MG63 (cell line): ENCODE data around the gene ZNF524. TPM values are rescaled to one million over a fixed set of nuclear protein-coding genes. Genes with fewer than 3 reads are reported as not detected.
"Not testable (repeated sequence)": the region's sequence is repeated elsewhere in the genome, so short reads cannot be mapped to it uniquely, and the experiment has no call there.

ENCODE experiments used
- DNase-seq: peaks from one replicate; pipeline ENCODE4 v3.0.0-alpha.2; 2020
- H3K27me3 ChIP-seq: fragments of 250-450 bp; sonication (Bioruptor Pico); 2 replicates; pipeline ENCODE4 v1.5.1; 2020; ENCODE audit warnings: mild to moderate bottlenecking, moderate library complexity
- H3K36me3 ChIP-seq: fragments of 250-450 bp; sonication (Bioruptor Pico); 2 replicates; pipeline ENCODE4 v1.5.1; 2020; ENCODE audit warnings: mild to moderate bottlenecking, moderate library complexity
- H3K4me3 ChIP-seq: fragments of 250-450 bp; sonication (Bioruptor Pico); 2 replicates; pipeline ENCODE4 v1.5.1; 2020; ENCODE audit warnings: mild to moderate bottlenecking, moderate library complexity
- H3K9me3 ChIP-seq: fragments of 250-450 bp; sonication (Bioruptor Pico); 2 replicates; pipeline ENCODE4 v1.5.1; 2020; ENCODE audit warnings: mild to moderate bottlenecking, moderate library complexity
- total RNA-seq: library from RNA; depleted of rRNA; stranded (reverse); fragments of >200 nt; shearing (Covaris generic); gene quantifications from 2 replicates; pipeline ENCODE4 v1.2.3, GENCODE V29; 2014; ENCODE audit warnings: low replicate concordance

ZNF524 gene
- total RNA-seq, 1 experiment from 2014 or later = 22.4 TPM

DNA sequence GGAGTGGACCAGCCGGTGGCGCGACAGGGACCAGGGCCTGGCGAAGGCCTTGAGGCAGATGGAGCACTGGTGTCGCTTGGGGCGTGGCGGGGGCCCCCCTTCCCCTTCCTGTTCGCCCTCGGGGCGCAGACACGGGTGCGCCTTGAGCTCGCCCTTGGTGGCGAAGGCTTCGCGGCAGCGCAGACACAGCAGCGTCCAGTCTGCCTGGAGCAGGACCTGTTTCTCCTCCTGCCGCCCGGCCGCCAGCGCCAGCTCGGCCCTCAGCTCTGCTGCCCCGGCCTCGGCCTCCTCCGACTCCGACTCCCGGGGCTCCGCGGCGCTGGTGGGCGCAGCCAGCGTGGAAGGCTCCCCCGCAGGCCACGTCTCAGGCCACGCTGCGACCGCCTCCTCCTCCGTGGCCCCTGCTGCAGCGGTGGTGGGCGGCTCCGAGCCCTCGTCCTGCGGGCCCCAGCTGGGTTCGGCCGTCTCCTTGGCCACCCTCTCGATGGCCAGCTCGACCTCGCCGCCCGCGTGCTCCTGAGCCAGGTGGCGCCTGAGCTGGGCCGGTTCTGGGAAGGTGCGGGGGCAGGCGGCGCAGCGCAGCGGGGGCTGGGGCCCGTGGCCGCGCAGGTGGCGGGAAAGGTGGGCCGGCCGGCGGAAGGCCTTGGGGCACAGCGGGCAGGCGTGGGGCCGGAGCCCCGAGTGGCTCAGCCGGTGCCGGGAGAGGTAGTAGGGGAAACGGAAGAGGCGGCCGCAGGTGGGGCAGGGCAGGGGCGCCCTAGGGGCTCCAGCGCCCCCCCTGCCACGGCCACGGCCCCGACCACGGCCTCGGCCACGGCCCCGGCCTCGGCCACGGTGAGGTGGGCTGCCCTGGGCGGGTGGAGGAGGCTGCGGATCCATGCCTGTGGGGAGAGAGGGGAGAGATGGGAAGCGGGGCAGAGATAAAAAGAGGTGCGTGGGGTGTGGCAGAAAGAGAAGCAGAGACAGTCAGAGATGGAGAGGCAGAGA lies 21.0 kb upstream of the ZNF524 start:
- Histone ChIP-seq H3K36me3 (peaks cover 23% of the 10 kb centered on the region), H3K9me3 (no peaks in the 10 kb centered on the region; the same call in 1 of the 2 replicates), H3K27me3 (no peaks in the 10 kb centered on the region), H3K4me3 (peak overlapping the region; percentile 98)
- no peak for DNase-seq

DNA sequence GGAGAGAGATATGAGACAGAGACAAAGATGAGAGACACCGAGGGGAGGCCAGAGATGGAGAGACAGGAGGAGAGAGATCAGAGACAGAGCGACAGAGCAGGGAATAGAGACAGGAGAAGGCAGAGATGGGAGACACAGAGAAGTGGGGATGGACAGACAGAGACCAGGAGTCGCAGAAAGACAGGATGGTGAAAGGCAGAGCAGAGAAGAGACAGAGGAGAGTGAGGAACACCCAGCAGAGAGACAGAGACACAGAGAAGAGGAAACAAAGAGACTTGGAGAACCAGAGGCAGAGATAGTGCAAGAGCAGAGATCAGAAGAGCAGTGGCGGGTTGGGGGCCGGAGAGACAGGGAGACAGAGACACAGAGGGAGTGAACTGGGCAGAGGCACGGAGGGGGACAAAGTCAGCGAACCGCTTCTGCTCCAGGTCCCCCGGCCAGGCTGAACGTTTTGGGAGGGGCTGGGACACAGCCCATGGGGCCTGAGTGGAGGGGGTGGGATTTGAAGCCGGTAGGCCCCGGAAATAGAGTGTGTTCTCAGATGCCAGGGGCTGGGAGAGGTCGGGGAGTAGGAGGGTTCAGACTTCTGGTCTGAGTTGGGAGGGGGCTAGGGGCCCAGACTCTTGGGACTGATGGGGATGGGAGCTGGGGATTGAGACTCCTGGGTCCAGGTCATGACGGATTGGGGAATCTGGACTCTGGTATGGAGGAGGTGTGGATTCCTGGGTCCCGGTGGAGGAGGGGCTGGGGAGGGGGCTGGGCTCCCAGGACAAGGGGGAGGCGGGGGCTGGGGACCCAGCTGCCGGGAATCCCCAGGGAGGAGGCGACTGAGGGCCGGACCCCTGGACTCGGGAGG lies 20.1 kb upstream of the ZNF524 start:
- Histone ChIP-seq H3K27me3 (no peaks in the 10 kb centered on the region), H3K36me3 (peaks cover 23% of the 10 kb centered on the region), H3K4me3 (peak overlapping the region; percentile 98), H3K9me3 (no peaks in the 10 kb centered on the region; the same call in 1 of the 2 replicates)
- DNase-seq = peak; percentile 72

DNA sequence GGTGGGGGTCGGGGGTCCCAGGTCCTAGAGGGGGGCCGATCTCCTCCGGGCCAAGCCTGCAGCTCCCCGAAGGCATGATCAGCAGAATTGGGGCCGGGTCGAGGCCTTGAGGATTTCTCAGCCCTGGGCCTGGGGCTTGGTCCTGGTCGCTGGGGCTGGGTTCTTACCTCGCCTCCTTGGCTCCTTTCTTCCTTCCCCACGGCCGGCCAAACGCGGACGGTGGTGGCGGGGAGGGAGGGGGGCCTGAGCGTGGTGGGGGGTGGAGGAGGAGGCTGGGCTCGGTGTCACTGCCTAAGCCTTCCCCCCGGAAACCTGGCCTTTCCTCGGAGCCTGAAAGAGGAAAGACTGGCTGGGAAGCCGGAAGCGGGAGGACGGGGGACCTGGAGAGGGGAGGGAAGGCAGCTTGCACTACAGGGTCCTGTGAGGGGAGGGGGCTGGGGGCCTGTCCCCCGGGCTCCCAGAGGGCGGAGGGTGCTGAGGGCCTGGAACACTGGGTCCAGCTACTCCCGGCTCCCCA lies 19.4 kb upstream of the ZNF524 start, which contains the start of gene ZNF579:
TSS of gene ZNF579 (minus strand) at position 221 of the 517 bp plus-strand sequence. CDS start 1,209 bp downstream, outside the sequence.
- peak within 1 kb of the TSS; percentile 98 for H3K4me3 ChIP-seq
- no peaks in the 10 kb centered on the region for H3K27me3 ChIP-seq
- peak; percentile 92 for DNase-seq
- H3K9me3 ChIP-seq = no peaks in the 10 kb centered on the region; the same call in 1 of the 2 replicates
- peaks cover 23% of the 10 kb centered on the region for H3K36me3 ChIP-seq

DNA sequence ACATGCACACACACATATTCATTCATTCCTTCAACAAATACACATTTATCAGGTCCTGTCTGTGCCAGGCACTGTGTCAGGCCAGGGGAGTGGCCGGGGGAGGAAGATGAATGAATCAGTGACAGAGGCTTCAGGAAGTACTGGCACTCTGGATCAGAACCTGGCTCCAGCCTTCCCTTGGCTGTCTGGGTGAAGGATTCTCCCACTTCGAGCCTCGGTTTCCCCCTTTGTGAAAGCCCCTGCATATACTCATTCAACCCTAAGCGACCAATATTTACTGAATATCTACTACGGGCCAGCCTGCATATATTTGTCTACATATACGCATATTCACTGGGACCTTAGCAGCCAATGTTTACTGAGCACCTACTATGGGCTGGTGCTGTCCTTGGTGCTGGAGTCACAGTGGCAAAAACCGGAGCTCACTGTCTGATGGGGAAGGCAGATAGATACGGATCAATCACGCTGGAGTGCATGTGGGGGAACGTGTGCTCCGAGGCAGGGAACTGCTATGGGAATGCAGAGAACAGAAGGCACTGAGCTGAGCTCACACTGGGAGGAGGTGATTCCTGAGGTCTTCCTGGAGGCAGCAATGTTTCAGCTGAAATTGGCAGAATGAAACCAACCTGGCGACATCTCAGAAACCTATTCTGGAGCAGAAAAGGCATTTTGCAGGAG lies 18.8 kb upstream of the ZNF524 start:
- Histone ChIP-seq H3K4me3 (peak overlapping the region; percentile 98), H3K36me3 (peaks cover 20% of the 10 kb centered on the region), H3K9me3 (no peaks in the 10 kb centered on the region; the same call in 1 of the 2 replicates), H3K27me3 (no peaks in the 10 kb centered on the region)
- DNase-seq = no peak

DNA sequence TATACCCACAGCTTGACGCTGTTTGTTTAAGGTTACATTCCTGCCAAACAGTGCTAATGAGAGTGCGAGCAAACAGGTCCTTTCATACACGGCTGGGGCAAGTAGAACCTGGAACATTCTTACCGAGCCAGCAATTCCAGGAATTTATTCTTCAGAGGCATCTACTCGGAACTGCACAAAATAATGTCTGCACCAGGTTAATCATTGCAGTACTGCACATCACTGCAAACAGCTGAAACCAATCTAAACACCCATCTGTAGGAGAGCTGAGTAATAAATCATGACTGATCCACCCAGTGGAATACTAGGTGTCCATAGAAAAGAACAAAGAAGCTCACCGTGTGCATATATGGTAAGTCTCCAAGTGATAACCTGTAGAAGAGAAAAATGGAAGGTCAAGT lies 18.3 kb upstream of the ZNF524 start:
- no peak overlapping the region for H3K4me3 ChIP-seq
- no peaks in the 10 kb centered on the region for H3K27me3 ChIP-seq
- H3K9me3 ChIP-seq = no peaks in the 10 kb centered on the region
- peaks cover 17% of the 10 kb centered on the region for H3K36me3 ChIP-seq
- no peak for DNase-seq

DNA sequence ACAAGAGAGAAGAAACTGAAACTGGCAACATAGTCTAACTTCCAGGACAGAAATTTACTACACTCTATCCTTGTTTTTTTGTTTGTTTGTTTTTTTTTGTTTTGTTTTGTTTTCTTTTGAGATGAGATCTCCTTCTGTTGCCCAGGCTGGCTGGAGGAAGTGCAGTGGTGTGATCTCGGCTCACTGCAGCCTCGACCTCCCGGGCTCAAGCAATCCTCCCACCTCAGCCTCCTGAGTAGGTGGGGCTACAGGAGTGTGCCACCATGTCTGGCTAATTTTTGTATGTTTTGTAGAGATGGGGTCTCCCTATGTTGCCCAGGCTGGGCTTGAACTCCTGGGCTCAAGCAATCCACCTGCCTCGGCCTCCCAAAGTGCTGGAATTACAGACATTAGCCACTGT lies 17.8 kb upstream of the ZNF524 start:
- not testable (repeated sequence) for H3K4me3 ChIP-seq, DNase-seq, H3K9me3 ChIP-seq, H3K27me3 ChIP-seq
- peaks cover 13% of the 10 kb centered on the region for H3K36me3 ChIP-seq

DNA sequence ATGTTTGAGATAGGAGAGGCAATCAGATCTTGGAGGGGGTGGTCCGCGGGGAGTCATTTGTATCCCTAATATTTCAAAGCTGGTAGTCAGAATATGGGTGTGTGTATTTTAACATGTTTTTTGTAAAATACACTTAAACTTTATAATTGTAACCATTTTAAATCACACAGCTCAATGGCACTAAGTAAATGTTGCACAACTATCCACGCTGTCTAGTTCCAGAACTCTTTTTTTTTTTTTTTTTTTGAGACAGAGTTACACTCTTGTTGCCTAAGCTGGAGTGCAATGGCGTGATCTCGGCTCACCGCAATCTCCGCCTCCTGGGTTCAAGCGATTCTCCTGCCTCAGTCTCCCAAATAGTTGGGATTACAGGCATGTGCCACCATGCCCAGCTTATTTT lies 16.2 kb upstream of the ZNF524 start:
- DNase-seq, H3K4me3 ChIP-seq, H3K27me3 ChIP-seq, H3K36me3 ChIP-seq, H3K9me3 ChIP-seq: not testable (repeated sequence)

DNA sequence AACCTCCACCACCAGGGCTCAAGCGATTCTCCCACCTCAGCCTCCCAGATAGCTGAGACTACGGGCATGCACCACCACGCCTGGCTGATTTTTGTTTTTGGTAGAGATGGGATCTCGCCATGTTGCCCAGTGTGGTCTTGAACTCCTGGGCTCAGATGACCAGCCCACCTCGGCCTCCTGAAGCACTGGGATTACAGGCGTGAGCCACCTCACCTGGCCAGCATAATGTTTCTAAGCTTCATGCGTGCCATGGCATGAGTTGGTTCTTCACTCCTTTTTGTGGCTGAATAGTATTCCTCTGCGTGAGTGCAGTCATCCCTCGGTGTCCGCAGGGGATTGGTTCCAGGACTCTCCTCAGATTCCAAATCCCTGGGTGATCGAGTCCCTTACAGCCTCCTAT lies 15.2 kb upstream of the ZNF524 start:
- Histone ChIP-seq H3K27me3 (no peaks in the 10 kb centered on the region), H3K36me3 (peaks cover 3% of the 10 kb centered on the region)
- DNase-seq = no peak

DNA sequence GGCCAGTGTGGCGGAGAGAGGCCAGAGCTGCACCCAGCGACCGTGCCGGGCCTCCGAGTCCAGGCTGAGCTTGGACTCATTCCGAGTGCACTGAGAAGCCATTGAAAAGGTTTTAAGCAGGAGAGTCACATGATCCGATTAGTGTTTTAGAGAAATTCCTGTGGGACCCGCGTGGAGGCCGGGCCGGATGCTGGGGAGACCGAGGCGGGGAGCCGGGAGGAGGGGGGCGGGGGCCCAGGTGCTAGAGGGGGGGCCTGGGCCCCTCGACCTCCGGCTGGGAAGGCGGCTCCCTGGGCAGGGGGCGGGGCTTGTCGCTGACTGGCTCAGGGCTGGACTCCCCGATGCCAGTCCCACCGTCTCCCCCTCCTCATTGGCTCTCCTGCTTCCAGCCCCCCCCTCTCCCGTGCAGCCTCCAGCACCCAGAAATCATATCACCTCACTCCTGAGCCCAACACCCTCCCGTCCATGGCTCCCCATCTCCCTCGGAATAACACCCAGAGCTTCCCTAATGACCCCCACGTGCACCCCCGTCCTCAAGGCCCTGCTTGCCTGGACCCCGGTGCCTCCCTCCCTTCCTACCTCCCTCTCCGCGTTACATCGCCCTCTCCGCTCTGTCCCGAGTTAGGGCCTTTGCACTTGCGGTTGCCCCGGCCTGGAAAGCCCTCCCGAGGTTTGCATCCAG lies 14.3 kb upstream of the ZNF524 start:
- no peaks in the 10 kb centered on the region for H3K9me3 ChIP-seq
- DNase-seq = no peak
- H3K27me3 ChIP-seq = no peaks in the 10 kb centered on the region
- no peak overlapping the region for H3K4me3 ChIP-seq
- no peaks in the 10 kb centered on the region for H3K36me3 ChIP-seq

More for the DNA sequence above, 15.2 kb upstream of the ZNF524 start:
- Histone ChIP-seq H3K9me3 (no peaks in the 10 kb centered on the region), H3K4me3 (no peak overlapping the region)

DNA sequence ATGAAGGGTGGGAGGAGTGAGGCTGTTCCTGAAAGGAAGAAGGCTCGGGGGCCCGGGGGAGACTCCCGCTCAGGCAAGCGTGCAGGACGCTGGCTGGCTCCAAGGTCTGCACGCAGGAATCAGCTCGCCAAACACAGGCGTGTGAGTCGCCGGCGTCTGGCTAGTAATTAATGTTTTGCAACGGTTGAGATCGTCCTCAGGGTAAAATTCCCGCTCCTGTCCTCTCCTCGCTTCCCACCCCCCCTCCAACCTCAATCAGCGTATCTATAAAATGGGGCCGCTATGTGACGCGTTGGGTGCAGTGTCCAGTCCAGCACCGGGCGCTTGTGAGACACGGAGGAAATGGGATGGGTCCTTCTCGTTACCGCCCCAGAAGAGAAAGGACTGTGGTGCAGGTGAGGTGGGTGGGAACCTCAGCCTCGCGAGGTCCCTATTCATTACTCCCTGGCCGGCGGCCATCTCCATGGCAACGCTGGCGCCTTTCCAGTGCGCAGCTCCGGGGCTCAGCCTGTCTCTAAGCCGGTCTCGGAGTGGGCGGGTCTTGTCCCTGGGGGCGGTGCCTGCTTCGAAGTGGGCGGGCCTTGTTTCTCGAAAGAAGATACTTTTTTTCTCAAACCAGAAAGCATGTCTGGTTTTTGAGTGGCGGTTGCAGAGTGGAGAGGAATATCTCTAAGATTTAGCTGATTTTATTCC lies 13.0 kb upstream of the ZNF524 start:
- Histone ChIP-seq H3K36me3 (no peaks in the 10 kb centered on the region; the same call in none of the 2 replicates), H3K27me3 (no peaks in the 10 kb centered on the region), H3K9me3 (no peaks in the 10 kb centered on the region), H3K4me3 (peak overlapping the region; percentile 43)
- DNase-seq = peak; percentile 90

DNA sequence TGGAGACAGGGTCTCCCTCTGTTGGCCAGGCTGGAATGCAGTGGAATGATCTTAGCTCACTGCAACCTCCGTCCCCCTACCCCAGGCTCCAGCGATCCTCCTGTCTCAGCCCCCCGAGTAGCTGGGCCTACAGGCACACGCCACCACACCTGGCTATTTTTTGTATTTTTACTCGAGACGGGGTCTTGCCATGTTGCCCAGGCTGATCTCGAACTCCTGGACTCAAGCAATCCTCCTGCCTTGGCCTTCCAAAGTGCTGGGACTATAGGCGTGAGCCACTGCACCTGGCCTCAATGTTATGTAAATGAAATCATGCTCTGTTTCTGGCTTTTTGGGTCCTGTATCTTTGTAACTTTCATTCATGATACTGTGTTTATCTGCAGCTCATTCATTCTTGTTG lies 11.3 kb upstream of the ZNF524 start:
- Histone ChIP-seq H3K9me3 (no peaks in the 10 kb centered on the region), H3K4me3 (no peak overlapping the region), H3K36me3 (peaks cover 3% of the 10 kb centered on the region), H3K27me3 (no peaks in the 10 kb centered on the region)
- DNase-seq = no peak

DNA sequence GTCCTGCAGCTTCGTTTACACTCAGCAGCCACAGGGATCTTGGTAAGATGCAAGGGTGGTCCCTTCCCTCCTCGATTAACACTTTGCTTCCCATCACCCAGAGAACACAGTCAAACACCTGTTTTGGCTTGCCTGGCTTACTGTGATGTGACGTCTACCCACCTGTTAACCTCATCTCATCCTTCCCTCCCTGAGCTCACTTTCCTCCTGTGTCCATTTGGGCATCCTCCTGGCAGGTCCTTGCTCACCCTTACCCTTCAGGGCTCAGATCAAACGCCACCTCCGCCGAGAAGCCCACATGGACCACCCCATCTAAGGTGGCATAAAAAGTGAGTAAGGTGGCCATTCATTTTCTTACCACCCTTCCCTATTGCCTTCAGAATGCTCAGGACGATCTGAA lies 10.0 kb upstream of the ZNF524 start:
- H3K36me3 ChIP-seq = peaks cover 8% of the 10 kb centered on the region
- no peak overlapping the region for H3K4me3 ChIP-seq
- no peaks in the 10 kb centered on the region for H3K27me3 ChIP-seq
- no peaks in the 10 kb centered on the region for H3K9me3 ChIP-seq
- DNase-seq = no peak

DNA sequence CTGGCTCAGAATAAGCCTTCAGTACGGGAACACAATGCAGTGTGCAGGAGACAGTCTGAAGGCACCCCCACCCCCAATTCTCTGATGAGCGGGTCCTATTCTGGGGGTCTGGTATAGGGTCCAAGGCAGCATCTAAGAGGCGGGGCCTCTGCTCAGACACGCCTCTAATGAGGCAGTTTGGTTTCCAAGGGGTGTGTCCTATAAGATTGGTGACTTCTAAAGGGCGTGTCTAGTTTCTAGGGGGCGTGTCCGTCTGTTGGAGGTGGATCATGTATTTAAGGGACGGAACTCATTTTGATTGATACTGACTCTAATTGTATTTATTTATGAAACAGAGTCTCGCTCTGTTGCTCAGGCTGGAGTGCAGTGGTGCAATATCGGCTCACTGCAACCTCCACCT lies 9.5 kb upstream of the ZNF524 start:
- no peak overlapping the region for H3K4me3 ChIP-seq
- peak; percentile 29 for DNase-seq
- H3K36me3 ChIP-seq = peaks cover 14% of the 10 kb centered on the region
- no peaks in the 10 kb centered on the region for H3K9me3 ChIP-seq
- H3K27me3 ChIP-seq = no peaks in the 10 kb centered on the region

DNA sequence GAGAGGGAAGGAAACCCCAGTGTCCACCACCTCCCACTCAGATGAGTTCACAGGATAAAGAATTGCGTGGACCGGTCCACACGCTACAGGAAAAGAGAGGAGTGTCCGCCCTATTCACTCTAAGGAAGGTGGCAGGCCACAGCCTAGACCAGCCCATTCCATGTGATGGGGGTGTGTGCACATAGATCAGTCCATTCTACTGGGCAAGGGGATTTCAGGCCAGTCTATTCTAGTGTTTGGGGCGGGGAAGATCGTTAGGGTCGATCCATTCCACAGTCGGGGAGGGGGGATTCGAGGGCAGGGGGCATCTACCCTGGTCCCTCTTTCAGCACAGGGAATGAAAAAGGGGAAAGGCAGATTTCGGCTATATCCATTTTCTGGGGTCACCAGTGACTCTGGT lies 8.5 kb upstream of the ZNF524 start:
- DNase-seq = no peak
- H3K4me3 ChIP-seq = no peak overlapping the region
- H3K27me3 ChIP-seq = no peaks in the 10 kb centered on the region
- H3K36me3 ChIP-seq = peaks cover 23% of the 10 kb centered on the region
- no peaks in the 10 kb centered on the region for H3K9me3 ChIP-seq

DNA sequence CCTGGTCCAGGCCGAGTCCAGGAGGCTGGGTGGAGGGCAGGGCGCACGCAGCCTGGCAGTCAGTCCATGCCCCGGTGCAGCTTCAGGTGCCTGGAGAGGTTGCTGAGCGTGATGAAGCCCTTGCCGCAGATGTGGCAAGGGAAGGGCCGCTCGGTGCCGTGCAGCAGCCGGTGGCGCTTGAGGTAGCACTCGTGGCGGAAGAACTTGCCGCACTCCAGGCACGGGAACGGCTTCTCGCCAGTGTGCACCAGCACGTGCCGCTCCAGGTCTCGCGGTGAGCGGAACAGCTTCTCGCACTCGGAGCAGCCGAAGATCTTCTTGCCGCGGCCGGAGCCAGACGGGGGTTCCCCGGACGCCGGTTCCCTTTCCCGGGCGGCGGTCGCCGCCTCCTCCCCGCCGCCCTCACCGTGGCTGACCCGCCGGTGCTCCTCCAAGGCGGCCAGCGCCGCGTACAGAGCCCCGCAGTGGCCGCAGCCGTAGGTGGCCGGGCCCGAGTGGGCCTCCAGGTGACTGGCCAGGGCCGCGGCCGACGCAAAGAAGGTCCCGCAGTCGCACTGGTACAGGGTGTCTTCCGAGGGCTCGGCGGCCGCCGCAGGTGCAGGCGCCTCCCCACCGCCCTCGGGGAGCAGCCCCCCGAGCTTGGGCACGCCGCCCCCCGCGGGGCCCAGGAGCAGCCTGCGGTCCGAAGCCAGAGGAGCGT lies 7.5 kb upstream of the ZNF524 start:
- DNase-seq = no peak
- no peak overlapping the region for H3K4me3 ChIP-seq
- H3K36me3 ChIP-seq = peaks cover 33% of the 10 kb centered on the region

More for the DNA sequence above, 7.5 kb upstream of the ZNF524 start:
- Histone ChIP-seq H3K27me3 (no peaks in the 10 kb centered on the region), H3K9me3 (no peaks in the 10 kb centered on the region)
